DMS53 treated with DMSO at 0.1 percent for 48 hours (cell line): ENCODE measurements around the gene HELB.

Experiments used
- DNase-seq: peaks from one replicate; lab custom pipeline; 2025; ENCODE audit not compliant: unreplicated experiment; lab: John Stamatoyannopoulos, UW

HELB gene

DNA sequence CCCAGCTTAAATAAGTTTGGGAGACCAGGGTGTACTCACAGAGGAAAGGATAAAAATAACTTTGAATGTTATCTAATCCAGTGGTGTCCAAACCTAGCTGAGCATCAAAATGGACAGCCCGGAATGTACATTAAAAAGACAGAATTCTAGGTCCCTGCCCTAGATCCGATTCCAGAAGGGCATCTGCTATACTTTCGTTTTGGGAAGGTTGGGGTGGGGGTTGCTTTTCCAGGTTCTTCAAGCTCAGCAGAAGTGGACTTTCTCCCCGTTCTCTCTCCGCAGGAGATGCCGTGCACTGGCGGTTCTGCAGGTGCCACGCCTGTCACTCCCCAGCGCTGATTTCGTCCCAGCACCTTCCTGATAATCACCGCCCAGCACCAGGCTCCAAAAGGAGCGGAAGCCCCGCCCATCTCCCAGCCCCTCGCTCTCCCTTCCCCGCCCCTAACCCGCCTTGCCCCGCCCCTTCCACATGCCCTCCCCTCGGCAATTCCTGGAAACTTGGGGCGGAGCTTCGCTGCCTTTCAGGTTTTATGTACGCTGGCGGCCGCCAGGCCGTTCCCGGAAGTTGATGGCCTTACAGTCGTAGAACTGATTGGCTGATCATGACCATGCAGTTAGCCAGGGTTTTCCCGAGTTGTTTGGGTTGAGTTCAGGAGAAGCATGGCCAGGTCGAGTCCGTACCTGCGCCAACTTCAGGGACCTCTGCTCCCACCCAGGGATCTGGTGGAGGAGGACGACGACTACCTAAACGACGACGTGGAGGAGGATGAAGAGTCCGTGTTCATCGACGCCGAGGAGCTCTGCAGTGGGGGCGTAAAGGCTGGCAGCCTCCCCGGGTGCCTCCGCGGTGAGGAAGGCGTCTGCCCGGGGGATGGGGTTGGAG is at the start of gene HELB:
Gene HELB (plus strand): TSS at position 550 of the 883 bp plus-strand sequence. CDS start 111 bp downstream, at position 661.
- DNase-seq = peak; percentile 96

- DNase-seq = no peak
Observed at GRCh38 chr12:66252771-66253170, 49.5 kb upstream of the HELB start.

GRCh38 chr12:66255737-66256136 is 46.6 kb upstream of the HELB start:
- DNase-seq = no peak

DNA sequence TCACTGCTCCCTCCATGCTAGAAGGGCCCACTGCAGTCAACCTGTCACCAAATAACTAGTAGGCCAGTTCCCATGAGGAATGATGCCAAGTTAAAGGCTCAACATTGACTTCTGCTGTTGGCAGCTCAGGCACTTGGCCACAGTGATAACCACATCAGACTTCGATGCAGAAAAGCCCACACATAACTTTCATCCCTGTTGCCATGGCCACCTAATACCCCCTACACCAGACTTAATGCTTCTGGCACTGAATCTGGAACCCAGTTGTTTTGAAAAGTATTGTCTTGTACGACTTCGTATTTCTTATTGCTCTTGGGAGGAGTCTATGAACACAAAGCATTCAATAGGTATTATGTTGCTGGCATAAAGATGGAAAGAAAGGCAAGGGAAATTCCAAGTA is 44.3 kb upstream of the HELB start:
- no peak for DNase-seq

- no peak for DNase-seq
Observed at GRCh38 chr12:66262737-66263136, 39.6 kb upstream of the HELB start.

- no peak for DNase-seq
Observed at GRCh38 chr12:66268562-66268961, 33.7 kb upstream of the HELB start.

DNA sequence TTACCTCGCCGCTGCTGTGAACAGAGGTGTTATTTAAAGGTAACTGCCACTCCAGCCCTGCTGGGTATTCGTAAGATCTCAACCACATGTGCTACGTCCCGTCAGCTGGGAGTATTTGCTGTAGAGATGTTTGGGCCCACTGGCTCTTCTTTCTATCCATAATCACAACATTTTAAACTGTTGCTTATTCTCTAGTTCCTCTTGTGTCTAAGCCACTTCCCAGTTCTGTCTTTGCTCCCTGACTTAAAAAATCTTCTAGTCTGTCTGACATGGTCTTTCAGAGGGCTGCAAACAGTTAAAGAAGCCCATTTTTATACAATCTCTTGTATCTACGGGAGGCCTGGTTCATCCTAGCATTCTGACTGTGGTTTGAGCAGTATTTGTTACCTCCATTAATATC is 33.2 kb upstream of the HELB start:
- no peak for DNase-seq

DNA sequence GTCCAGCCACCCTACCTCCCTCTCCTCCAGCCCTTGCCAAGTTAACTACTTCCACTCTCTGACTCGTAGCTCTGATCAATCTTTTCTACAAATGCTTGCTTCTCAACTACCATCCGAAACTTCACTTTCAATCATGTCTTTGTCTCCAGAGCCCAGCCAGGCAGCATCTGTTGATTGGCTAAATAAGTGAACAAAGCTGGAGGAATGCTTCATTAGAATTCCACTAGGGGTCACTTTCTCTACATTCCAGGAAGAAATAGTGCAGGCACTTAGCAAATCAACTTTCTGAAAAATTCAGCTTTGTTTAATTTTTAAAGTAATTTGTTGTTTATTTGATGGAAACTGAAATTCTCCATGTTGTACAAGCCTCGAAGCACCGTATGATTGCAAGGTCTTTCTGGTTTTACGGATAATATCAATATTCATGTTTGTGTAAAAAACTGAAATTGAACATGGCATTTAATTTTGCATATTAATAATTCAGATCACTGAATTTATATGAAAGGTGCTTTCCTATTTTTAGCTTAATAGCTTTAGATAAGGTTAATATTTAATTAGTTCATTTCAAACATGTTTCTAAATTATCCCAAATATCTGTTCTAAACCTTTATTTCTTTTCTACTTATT is 32.4 kb upstream of the HELB start:
- DNase-seq = peak; percentile 45

- DNase-seq = no peak
Observed at GRCh38 chr12:66270613-66271012, 31.7 kb upstream of the HELB start.

DNA sequence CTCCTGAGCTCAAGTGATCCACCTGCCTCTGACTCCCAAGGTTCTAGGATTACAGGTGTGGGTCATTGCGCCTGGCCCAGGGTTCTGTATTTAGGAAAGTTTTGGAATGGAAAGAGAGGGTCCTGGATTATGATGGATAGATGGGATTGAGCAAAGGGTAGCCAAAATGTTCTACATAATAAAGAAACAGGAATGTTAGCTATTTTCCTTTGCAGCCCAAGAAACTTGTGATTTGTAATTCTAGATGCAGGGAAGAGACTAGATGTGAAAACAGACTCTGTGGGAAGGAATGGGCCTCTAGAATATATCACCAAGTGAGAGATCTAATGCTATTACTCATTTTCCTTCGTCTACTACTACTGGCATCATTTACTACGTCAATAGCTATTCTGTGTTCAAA is 29.6 kb upstream of the HELB start:
- no peak for DNase-seq

- DNase-seq = no peak
Observed at GRCh38 chr12:66273147-66273546, 29.1 kb upstream of the HELB start.

GRCh38 chr12:66275040-66275439 is 27.3 kb upstream of the HELB start:
- no peak for DNase-seq

GRCh38 chr12:66279123-66279712 is 23.1 kb upstream of the HELB start:
- peak; percentile 9 for DNase-seq

DNA sequence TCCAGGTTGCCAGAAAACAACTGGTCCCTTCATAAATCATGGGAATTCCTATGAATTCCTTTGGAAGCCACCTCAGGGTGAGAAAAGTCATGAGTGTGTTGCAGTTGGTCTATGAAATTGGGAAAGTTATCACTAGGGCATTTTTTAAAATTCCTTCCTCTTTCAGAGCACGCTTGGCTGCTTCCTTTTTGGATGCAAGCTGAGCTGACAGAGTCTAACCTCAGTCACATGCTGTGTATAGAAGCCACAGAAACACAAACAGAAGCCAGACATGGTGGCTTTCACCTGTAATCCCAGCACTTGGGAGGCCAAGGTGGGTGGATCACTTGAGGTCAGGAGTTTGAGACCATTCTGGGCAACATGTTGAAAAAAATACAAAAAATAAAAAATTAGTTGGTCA is 21.7 kb upstream of the HELB start:
- no peak for DNase-seq

DNA sequence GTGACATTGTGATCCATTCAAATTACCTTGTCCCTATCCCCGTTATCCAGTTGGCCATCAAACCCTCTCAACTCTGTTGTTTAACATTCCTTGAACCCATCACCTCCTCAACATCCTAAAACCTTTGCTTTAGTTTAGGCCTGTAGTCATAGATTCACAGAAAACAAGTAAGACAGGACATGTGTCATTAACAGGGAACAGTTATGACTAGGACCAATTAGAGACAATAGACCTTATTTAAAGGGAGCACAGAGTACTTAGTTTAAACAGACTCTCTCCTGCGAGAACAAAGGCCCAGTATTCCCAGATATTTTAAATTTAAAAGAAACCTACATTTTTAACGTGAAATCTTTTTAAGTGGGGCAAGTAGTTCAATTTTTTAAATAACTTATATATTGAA is 20.0 kb upstream of the HELB start:
- DNase-seq = no peak

GRCh38 chr12:66287275-66287674 is 15.0 kb upstream of the HELB start:
- no peak for DNase-seq

DNA sequence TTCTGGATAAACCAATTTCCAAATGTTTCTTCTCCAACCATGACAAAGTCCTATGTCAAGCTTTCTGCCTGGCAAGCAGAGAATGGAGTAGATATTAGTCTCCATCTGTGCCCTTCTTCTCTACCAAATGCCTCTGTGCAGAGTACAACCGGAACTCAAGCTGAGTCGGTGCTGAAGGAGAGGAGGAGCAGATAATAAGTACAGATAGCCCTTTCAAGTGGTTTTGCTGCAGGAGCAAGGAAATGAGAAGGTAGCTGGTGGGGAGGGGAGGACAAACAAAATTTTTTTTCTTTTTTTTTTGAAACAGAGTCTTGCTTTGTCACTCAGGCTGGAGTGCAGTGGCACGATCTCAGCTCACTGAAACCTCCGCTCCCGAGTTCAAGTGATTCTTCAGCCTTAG is 14.2 kb upstream of the HELB start:
- no peak for DNase-seq

- no peak for DNase-seq
Observed at GRCh38 chr12:66289485-66289884, 12.8 kb upstream of the HELB start.

DNA sequence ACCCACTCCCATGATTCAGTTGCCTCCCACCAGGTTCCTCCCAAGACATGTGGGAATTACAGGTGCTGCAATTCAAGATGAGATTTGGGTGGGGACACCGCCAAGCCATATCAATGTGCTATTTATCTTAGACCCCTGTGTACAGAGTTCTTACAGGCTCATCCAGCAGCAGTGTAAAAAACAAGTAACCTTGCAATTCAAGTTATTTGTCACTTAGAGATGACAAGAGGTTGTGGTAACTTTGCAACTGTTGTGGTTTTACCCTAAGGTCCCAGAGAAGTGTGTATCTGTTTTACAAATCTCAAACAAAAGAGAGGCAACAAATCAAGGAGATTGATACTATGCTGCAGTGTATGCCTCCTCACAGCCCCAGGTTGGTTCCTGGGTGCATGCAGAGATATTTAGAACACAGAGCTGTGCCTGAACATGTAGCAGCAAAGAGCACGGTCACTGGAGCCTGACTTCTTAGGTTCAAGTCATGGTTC is 11.5 kb upstream of the HELB start:
- no peak for DNase-seq

DNA sequence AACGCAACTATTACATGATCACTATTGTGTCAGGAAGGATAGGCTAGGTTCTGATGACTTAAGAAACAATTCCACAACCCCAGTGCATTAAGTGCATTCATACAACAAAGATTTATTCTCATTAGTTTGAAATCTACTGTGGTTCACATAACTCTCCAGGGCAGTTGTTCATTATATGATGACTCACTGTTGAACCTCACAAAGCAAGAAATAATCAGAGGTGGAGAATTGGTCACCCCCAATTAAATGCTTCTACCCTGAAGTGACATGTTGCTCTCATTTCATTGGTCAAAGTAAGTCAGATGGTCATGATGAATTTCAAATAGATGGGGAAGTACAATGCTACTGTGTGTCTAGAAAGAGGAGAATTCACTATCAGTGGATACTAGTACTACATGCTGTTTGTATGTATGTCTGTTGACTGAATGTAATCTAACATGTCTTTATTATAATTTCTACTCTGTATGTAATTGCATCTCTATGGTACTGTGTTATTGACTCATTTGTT is 6.1 kb upstream of the HELB start:
- no peak for DNase-seq

DNA sequence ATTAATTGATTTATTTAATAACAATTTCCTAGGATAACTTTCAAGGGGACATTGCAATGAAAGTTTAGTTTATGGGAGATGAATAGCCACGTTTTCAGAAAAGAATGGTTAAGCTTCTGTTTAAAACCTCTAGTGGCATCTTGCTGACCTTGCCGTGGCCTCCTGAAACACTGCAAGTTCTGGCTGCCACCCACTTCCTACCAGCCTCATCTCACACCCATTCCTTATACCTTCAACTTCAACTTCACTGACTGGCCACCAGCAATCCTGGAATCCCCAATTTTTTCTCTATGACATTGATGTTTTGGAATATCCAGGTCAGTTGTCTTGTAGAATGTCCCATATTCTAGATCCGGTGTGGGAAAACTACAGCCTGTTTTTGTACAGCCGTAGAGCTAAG is 5.2 kb upstream of the HELB start:
- no peak for DNase-seq

DNA sequence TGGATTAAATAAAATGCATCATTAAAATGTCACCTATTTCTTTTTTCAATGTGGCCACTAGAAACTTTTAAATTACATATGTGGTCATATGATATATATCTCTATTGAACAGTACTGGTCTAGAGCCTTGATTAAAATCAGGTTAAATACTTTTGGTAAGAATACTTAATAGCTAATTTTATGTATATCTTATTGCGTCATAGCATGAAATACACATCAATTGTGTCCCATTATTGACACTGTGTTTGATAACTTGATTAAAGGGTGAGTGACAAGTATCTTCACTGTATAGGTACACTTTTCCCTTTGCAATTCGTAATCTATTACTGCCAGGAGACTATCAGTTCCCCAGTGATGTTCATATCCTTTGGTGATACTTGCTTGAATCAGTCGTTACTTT is 4.4 kb upstream of the HELB start:
- no peak for DNase-seq
